ENCODE measurements around the gene ADGRD1. TPM values are rescaled to one million over a fixed set of nuclear protein-coding genes. Genes with fewer than 3 reads are reported as not detected.

The ADGRD1 gene
- total RNA-seq, 8 experiments from 2014 or later, result 0.67 to 25.2 (median 2.9) TPM

DNA sequence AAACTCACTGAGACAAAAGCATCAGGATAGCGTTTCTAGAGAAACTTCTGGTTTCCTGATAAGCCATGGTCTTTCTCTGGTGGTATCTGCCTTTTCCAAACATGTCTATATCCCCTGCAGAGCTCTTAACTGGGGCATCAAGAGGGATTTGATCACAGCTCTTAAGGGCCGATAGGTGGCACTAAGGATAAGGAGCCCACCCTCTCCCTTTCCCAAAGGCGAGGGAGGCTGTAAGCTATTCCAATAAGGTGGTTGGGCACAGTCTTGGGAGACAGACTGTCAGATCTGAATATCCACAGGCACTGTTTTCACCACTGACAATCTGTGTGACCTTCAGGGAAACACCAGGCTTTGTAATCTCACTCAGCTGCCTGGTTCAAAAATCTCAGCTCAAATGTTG is 206.0 kb downstream of the ADGRD1 start:
- in situ Hi-C loops (cut with MboI; ENCODE audit: low pct_unique_long_range_greater_than_20kb in 2 of 9, low sequenced_read_pairs in 9 of 9, unreplicated experiment in 9 of 9), result no loop called here
- WGBS, 10 experiments, result 8 to 45% (median 38%) methylated on average over 1 to 3 of the region's 3 CpGs; no CpG with 5 or more reads in 2 of the 10 experiments
- H3K4me1 ChIP-seq (replicated peaks in 1 of 2), result no peaks in the 10 kb centered on the region
- H3K4me3 ChIP-seq, result no peak overlapping the region
- no peak overlapping the region for H3K27ac ChIP-seq
- ATAC-seq (replicated peaks in 6 of 8), result peak in 4 of 8 experiments; percentile 35 to 61 (median 50)

DNA sequence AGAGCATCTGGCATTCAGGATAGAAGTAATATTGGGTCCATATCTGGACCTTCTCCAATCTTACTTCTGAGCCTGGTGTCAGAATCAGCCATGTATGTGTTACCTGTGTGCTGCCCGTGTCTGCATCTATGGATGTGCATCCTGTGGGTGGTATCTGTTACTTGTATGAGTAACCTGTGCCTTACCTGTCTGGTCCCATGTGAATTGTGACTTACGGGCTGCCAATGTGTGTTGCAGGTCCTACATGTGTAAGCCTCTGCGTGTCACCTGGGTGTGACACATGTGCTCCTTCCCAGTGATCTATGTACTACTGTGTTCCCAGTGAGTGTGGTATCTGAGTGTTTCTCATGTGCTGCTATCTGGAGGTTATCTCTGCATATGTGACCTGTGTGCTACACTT is 208.4 kb downstream of the ADGRD1 start:
- H3K4me3 ChIP-seq, result no peak overlapping the region
- no peak for ATAC-seq (replicated peaks in 6 of 8)
- H3K4me1 ChIP-seq (replicated peaks in 1 of 2), result no peaks in the 10 kb centered on the region
- WGBS, 10 experiments, result 20 to 100% (median 67%) methylated on average over 1 to 3 of the region's 3 CpGs; no CpG with 5 or more reads in 3 of the 10 experiments
- no peak overlapping the region for H3K27ac ChIP-seq
- in situ Hi-C loops (cut with MboI; ENCODE audit: low pct_unique_long_range_greater_than_20kb in 2 of 9, low sequenced_read_pairs in 9 of 9, unreplicated experiment in 9 of 9), result no loop called here

DNA sequence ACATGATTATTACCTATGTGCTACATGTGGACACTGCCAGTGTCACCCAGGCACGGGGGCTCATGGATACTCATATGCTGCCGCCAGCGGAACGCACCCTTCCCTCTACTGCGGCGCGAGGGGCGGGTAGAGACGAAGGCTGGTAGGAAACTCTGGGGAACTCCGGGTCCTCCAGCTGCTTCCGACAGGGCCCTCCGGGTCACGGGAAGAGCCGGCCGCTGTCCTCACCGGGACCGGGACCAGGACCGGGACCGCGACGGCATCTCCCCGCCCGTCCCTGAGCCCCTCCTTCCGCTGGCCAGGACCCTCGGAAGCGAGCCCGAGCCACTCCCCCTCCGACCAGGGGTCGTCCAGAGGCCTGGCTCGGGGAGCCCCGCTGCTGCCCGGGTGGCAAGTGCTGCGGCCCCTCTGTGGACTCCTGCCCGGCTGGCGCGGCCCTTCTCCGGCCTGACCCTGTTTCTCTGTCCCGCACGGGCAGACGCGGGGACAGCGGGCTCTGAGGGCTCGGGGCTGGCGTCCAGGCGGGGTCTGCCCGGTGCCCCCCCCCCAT is 209.6 kb downstream of the ADGRD1 start:
- Histone ChIP-seq H3K4me1 (replicated peaks in 1 of 2) (no peaks in the 10 kb centered on the region), H3K27ac (no peak overlapping the region), H3K4me3 (no peak overlapping the region)
- in situ Hi-C loops (cut with MboI; ENCODE audit: low pct_unique_long_range_greater_than_20kb in 2 of 9, low sequenced_read_pairs in 9 of 9, unreplicated experiment in 9 of 9), result no loop called here
- WGBS, 10 experiments, result 87 to 100% (median 100%) methylated on average over 1 to 7 of the region's 46 CpGs; no CpG with 5 or more reads in 6 of the 10 experiments
- ATAC-seq (replicated peaks in 6 of 8), result no peak

DNA sequence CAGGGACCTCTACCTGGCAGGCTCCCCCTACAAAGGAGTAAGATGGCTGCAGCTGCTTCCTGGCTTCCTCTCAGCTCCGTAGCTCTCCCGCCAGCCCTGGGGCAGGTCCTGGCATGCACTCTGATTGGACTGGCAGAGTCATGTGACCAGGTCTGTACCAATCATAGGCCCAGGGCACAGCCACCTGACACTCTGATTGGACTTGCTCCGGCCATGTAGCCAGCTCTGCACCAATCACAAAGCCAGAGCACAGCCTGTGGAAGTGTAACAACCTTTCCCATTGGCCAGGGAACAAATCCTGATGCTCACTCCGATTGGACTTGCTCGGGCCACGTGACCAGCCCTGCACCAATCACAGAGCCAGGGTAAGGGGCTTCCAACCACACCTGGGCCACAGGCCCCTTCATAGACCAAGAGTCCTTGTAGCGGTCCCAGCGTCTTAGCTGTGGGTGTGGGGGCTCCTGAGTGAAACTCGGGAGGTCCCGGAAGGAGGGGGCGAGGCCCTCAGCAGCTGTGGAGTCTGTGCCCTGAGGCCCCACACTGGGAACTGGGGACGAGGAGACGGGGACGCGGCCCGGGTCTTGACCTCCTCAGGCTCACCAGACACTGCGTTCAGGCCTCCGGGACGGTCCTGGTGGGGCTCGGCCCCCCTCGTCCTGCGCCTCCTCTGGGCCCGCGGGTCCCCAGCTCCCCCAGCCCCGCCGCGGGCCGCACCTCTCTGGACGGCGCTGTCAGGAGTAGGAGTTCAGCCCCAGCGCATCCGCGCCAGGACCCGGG is 210.6 kb downstream of the ADGRD1 start:
- in situ Hi-C loops (cut with MboI; ENCODE audit: low pct_unique_long_range_greater_than_20kb in 2 of 9, low sequenced_read_pairs in 9 of 9, unreplicated experiment in 9 of 9), result no loop called here
- 17 to 100% (median 70%) methylated on average over 1 to 4 of the region's 34 CpGs; no CpG with 5 or more reads in 5 of the 10 experiments for WGBS, 10 experiments
- Histone ChIP-seq H3K27ac (no peak overlapping the region), H3K4me1 (replicated peaks in 1 of 2) (no peaks in the 10 kb centered on the region), H3K4me3 (no peak overlapping the region)
- peak in 2 of 8 experiments; percentile 25 to 66 for ATAC-seq (replicated peaks in 6 of 8)

DNA sequence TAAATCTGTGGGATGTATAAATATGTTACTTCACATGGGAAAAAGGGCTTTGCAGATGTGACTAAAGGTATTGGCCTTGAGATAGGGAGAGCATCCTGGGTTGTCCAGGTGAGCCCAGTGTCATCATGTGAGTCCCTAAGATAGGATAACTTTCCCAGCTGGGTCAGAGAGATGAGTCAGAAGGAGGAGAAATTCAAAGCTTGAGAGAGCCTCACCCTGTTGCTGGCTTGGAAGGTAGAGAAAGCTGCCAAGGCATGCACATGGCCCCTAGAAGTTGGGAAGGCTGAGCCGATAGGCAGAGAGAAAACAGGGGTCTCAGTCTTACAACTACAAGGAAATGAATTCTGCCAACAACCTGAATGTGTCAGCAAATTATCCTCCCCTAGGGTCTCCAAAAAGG is 213.0 kb downstream of the ADGRD1 start:
- Histone ChIP-seq H3K4me1 (replicated peaks in 1 of 2) (no peaks in the 10 kb centered on the region), H3K27ac (no peak overlapping the region), H3K4me3 (no peak overlapping the region)
- ATAC-seq (replicated peaks in 6 of 8), result peak in 2 of 8 experiments; percentile 61 to 64
- in situ Hi-C loops (cut with MboI; ENCODE audit: low pct_unique_long_range_greater_than_20kb in 2 of 9, low sequenced_read_pairs in 9 of 9, unreplicated experiment in 9 of 9), result no loop called here
- WGBS, 10 experiments, result 86 to 100% (median 100%) methylated on average over 1 of the region's 1 CpG; no CpG with 5 or more reads in 7 of the 10 experiments

DNA sequence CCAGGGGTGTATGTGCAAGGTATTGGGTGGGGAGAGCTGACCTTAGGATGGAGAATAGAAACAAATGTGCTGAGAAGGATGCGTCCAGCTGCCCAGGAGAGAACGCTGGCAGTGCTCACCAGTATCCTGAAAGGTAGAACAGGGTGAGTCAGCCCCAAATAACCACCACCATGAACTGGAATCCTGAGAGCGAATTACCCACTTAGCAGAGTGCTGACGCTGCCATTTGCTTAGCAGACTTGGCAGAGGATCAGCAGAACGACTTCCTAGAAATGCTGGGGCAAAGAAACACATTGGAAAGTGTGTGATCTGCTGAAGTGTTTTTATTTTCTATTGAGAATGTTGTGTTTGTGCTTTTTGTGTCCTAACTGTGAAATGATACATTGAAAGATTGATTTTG is 213.6 kb downstream of the ADGRD1 start:
- no peak overlapping the region for H3K4me3 ChIP-seq
- 0 to 65% (median 58%) methylated on average over 2 to 5 of the region's 5 CpGs; no CpG with 5 or more reads in 5 of the 10 experiments for WGBS, 10 experiments
- H3K27ac ChIP-seq, result no peak overlapping the region
- H3K4me1 ChIP-seq (replicated peaks in 1 of 2), result no peaks in the 10 kb centered on the region
- in situ Hi-C loops (cut with MboI; ENCODE audit: low pct_unique_long_range_greater_than_20kb in 2 of 9, low sequenced_read_pairs in 9 of 9, unreplicated experiment in 9 of 9), result no loop called here
- peak in 2 of 8 experiments; percentile 17 to 42 for ATAC-seq (replicated peaks in 6 of 8)

DNA sequence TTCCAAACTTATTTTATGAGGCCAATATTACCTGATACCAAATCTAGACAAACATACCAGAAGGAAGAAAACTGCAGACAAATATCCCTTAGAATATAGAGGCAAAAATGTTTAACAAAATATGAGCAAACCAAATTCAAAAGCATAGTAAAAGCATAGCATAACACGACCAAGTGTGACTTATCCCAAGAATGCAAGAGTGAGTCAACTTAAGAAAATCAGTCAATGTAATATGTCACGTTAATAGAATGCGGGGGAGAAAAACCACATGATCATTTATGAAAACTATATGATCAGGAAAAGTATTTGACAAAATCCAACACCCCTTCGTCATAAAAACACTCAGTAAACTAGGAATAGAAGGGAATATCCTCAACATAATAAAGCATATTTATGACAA is 217.3 kb downstream of the ADGRD1 start:
- ATAC-seq (replicated peaks in 6 of 8), result no peak
- Histone ChIP-seq H3K4me1 (replicated peaks in 1 of 2) (no peaks in the 10 kb centered on the region), H3K4me3 (no peak overlapping the region), H3K27ac (no peak overlapping the region)
- in situ Hi-C loops (cut with MboI; ENCODE audit: low pct_unique_long_range_greater_than_20kb in 2 of 9, low sequenced_read_pairs in 9 of 9, unreplicated experiment in 9 of 9), result no loop called here
- 13 to 83% (median 60%) methylated on average over 2 to 4 of the region's 4 CpGs for WGBS, 10 experiments

DNA sequence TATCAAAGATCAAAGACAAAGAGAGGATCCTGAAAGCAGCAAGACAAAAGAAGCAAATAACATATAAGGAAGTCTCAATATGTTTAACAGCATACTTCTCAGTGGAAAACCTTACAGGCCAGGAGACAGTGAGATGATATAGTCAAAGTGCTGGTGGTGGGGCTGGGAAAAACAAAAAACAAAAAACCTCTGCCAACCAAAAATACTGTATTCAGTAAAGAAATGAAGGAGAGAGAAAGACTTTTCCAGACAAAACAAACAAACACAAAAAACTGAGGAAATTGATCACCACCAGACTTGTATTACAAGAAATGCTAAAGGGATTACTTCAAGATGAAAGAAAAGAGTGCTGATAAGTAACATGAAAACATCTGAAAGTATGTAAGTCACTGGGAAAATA is 221.2 kb downstream of the ADGRD1 start:
- Histone ChIP-seq H3K4me3 (no peak overlapping the region), H3K4me1 (replicated peaks in 1 of 2) (no peaks in the 10 kb centered on the region), H3K27ac (no peak overlapping the region)
- in situ Hi-C loops (cut with MboI; ENCODE audit: low pct_unique_long_range_greater_than_20kb in 2 of 9, low sequenced_read_pairs in 9 of 9, unreplicated experiment in 9 of 9), result no loop called here
- no peak for ATAC-seq (replicated peaks in 6 of 8)

DNA sequence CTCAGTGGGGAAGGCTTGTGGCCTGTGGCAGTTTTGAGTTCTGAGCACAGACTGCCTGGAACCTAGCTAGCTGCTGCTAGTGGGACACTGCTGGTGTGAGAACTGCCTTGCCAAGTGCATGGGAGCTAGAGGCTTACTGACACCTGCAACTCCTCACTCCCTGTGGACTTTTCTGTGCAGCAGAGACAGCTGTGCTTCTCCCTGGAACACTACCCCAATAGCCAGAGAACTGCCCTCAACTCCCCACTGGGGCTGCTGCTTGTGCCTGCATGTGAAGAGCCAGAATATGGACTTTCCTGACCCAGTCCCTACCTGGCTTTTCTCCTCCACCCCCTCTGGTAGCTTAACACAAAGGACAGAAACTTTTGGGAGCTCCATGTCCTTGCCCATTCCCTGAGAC is 222.6 kb downstream of the ADGRD1 start:
- in situ Hi-C loops (cut with MboI; ENCODE audit: low pct_unique_long_range_greater_than_20kb in 2 of 9, low sequenced_read_pairs in 9 of 9, unreplicated experiment in 9 of 9), result no loop called here
- Histone ChIP-seq H3K4me1 (replicated peaks in 1 of 2) (no peaks in the 10 kb centered on the region), H3K4me3 (no peak overlapping the region), H3K27ac (no peak overlapping the region)
- no peak for ATAC-seq (replicated peaks in 6 of 8)

DNA sequence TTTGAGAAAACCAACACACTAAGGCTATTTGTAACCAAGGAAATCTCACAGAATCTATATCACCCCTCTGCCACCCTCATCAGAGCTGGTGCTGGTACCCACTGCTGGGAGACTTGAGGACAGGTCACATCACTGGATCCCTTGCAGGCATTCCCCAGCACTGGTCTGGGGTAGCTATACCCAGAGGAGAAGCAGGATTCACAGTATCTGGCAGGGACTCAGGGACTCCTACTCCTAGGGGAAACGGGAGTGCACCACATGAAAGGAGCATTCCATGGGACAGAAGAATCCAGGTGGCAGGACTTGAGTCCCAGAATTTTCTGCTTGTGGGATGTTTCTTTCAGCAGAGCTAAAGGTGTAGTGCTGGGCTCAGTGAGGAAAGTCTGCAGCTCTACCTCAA is 223.2 kb downstream of the ADGRD1 start:
- no peak for ATAC-seq (replicated peaks in 6 of 8)
- no CpG with 5 or more reads among the region's 1 CpG for WGBS, 10 experiments
- H3K4me3 ChIP-seq, result no peak overlapping the region
- no peaks in the 10 kb centered on the region for H3K4me1 ChIP-seq (replicated peaks in 1 of 2)
- in situ Hi-C loops (cut with MboI; ENCODE audit: low pct_unique_long_range_greater_than_20kb in 2 of 9, low sequenced_read_pairs in 9 of 9, unreplicated experiment in 9 of 9), result no loop called here
- H3K27ac ChIP-seq, result no peak overlapping the region

DNA sequence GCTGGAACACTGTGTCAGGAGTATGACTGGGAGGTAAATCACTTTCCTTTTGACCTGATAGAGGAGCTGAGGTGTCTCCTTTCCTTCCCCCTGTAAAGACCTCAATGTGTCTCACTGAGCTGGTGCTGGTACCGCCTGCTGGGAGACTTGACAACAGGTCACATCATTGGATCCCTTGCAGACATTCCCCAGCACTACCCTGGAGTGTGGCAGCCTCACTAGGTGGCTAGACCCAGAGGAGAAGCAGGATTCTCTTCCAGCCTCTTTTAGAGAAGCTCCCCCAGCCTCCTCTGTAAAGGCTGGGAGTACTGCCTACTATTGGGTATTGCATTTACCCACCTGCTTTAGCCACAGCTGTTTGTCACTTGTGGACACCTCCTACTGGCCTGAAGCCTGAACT is 223.9 kb downstream of the ADGRD1 start:
- no peak overlapping the region for H3K27ac ChIP-seq
- no peaks in the 10 kb centered on the region for H3K4me1 ChIP-seq (replicated peaks in 1 of 2)
- no peak overlapping the region for H3K4me3 ChIP-seq
- 40 to 100% (median 62%) methylated on average over 1 of the region's 1 CpG; no CpG with 5 or more reads in 6 of the 10 experiments for WGBS, 10 experiments
- no peak for ATAC-seq (replicated peaks in 6 of 8)
- in situ Hi-C loops (cut with MboI; ENCODE audit: low pct_unique_long_range_greater_than_20kb in 2 of 9, low sequenced_read_pairs in 9 of 9, unreplicated experiment in 9 of 9), result no loop called here

DNA sequence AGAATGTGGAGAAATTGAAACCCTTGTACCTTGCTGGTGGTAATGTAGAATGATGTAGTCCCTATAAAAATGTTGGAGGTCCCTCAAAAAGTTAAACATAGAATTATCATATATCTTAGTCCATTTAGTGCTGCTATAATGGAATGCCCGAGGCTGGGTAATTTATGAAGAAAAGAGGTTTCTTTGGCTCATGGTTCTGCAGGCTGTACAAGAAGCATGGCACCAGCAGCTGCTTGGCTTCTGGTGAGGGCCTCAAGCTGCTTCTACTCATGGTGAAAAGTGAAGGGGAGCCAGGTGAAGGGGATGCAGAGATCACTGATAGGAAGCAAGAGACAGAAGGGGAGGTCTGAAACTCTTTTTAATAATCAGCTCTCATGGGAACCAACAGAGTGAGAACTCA is 233.9 kb downstream of the ADGRD1 start:
- H3K4me3 ChIP-seq, result no peak overlapping the region
- H3K4me1 ChIP-seq (replicated peaks in 1 of 2), result peaks cover 6 to 13% of the 10 kb centered on the region in 2 donors
- H3K27ac ChIP-seq, result no peak overlapping the region
- in situ Hi-C loops (cut with MboI; ENCODE audit: low pct_unique_long_range_greater_than_20kb in 2 of 9, low sequenced_read_pairs in 9 of 9, unreplicated experiment in 9 of 9), result no loop called here
- no peak for ATAC-seq (replicated peaks in 6 of 8)
- WGBS, 10 experiments, result 0 to 83% (median 31%) methylated on average over 1 of the region's 1 CpG; no CpG with 5 or more reads in 2 of the 10 experiments

DNA sequence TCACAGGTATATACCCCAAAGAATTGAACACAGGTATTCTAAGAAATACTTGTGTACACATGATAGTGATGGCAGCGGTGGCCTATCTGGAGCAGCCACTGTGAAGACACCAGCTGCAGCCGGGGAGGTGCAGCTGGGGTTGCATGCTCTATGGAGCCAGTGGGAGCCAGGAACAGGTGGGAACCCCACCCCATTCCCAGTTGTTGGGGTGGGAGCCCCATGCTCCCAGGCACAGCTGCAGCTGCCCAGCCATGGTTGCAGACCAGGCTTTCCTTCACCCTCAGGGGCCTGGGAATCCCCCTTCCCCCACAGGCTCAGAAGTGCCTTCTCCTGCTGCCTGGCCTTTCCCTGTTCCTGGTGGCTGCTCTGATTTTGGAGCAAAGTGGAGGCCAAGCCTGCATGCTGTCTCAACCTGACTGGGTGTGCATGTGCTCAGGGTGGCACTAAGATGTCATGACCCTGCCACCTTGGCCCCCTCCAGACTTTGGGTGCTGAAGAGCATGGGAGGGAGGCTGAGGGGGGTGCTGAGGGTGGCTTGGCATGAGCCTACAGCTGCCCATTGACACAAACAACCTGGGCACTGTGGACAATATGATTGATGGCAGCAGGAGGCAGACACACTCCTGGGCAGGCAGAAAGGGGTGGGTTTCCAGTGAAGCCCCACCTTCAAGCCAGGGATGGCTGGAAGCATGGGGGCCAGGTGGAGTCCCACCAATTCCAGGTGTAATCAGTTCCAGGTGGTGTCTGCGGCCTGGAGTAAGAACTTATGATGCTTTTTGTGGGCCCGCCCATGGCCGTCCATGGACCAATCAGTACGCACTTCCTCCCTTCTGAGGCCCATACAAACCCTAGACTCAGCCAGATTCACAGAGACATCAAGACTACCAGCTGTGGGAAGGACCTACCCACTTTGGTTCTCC is 234.7 kb downstream of the ADGRD1 start:
- in situ Hi-C loops (cut with MboI; ENCODE audit: low pct_unique_long_range_greater_than_20kb in 2 of 9, low sequenced_read_pairs in 9 of 9, unreplicated experiment in 9 of 9), result no loop called here
- ATAC-seq (replicated peaks in 6 of 8), result no peak
- no peak overlapping the region for H3K4me3 ChIP-seq
- H3K4me1 ChIP-seq (replicated peaks in 1 of 2), result peaks cover 6 to 13% of the 10 kb centered on the region in 2 donors
- H3K27ac ChIP-seq, result no peak overlapping the region
- WGBS, 10 experiments, result 28 to 94% (median 80%) methylated on average over 1 to 5 of the region's 6 CpGs; no CpG with 5 or more reads in 3 of the 10 experiments
